CD4-positive, alpha-beta T cell treated with Interleukin-10 for 1 hour (primary cell): ENCODE results near the gene EPYC.
"Not testable (repeated sequence)": the region's sequence is repeated elsewhere in the genome, so short reads cannot be mapped to it uniquely, and the experiment has no call there.

Experiments
- DNase-seq: peaks from one replicate; pipeline ENCODE4 v3.0.0-alpha.2; 2020

EPYC gene

GRCh38 chr12:90989686-90990111 is 15.1 kb downstream of the EPYC start:
- DNase-seq: no peak

GRCh38 chr12:90987520-90987919 is 17.3 kb downstream of the EPYC start:
- DNase-seq: no peak

DNA sequence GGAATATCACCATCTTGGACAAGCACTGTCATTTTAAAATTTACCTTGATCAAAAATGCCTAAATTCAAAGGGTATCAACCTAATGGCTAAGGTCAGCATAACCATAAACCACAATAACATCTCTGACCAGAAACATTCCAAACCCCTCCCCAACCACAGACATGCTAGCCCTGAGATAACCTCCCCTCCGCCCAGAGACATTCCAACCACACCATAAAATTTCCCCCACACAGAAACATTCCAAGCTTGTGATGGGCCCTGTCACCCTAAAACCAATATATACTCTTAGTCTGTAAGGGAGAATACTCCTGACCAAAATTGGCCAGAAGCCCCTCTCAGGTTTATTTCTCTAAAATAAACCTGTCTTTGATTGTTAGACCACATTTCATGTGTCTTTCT is 17.7 kb downstream of the EPYC start:
- no peak for DNase-seq

GRCh38 chr12:90985331-90985730 is 19.4 kb downstream of the EPYC start:
- not testable (repeated sequence) for DNase-seq

DNA sequence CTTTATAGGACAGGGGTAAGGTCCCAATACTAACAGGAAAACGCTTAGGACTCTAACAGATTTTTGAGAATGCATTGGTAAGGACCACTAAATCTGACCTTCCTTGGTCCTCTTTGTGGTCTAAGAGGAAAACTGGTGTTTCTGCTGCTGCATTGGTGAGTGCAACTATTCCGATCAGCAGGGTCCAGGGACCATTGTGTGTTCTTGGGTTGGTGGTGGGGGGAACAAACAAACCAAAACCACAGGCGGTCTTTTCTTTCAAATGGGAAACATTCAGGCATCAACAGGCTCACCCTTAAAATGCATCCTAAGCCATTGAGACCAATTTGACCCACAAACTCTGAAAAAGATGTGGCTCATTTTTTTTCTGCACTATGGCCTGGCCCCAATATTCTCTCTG is 20.7 kb downstream of the EPYC start:
- DNase-seq: no peak

GRCh38 chr12:90982170-90982569 is 22.6 kb downstream of the EPYC start:
- no peak for DNase-seq

DNA sequence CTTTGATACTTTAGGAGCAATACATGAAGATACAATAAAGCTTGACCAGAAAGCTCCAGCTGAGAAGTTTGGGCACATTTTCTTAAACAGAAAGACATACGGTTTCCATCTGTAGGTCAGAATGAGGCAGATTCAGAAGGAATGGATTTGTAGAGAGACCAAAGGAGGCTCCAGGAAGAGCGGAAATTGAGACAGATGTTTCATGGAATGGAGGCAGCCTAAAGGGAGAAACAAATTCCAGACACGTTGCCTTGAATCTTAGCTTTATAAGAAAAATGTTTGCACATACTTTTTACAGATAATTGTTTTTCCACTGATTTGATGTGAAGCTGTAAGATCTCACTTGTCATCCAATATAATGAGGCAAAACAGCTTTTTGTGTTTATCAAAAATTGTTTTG is 24.8 kb downstream of the EPYC start:
- DNase-seq: no peak

GRCh38 chr12:90979019-90979418 is 25.8 kb downstream of the EPYC start:
- no peak for DNase-seq

GRCh38 chr12:90978117-90978770 is 26.5 kb downstream of the EPYC start:
- peak; percentile 7 for DNase-seq

DNA sequence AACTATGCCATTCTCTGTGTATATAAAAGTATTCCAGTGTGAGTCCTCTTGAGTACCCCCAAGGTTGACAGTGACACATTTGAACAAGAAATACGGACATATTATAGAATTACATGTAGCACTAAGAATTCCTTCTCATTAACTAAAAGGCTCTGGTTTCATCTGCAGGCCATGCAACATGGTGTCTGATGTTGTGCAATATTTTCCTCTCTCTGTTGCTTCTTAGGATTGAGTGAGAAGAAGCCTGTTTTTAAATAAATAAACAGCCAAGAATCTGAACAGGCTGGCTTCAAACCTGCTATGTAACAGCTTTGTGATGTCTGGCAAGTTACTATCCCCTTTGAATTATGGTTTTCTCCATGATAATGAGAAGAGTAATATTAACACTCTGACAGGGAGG is 27.5 kb downstream of the EPYC start:
- DNase-seq: no peak

- DNase-seq: no peak
Measured at GRCh38 chr12:90974286-90974685, 30.5 kb downstream of the EPYC start.

DNA sequence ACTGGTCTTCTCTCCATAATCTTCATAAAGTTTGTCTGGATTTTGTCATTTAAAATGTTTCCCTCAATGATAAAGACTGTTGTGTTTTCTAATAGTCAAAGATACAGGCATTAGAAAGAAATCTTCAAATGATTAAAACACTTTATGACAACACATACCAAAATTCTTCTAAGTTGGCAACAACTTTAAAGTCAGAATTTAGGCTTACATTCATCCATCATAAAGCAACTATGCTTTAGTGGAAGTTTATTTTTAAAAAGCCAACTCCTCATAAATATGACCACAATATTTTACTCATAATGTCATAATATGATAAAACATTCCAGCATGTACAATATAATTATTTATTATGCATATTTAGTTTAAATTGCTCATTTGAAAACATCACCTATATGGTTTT is 32.5 kb downstream of the EPYC start:
- DNase-seq: no peak

GRCh38 chr12:90970911-90971310 is 33.9 kb downstream of the EPYC start:
- no peak for DNase-seq

DNA sequence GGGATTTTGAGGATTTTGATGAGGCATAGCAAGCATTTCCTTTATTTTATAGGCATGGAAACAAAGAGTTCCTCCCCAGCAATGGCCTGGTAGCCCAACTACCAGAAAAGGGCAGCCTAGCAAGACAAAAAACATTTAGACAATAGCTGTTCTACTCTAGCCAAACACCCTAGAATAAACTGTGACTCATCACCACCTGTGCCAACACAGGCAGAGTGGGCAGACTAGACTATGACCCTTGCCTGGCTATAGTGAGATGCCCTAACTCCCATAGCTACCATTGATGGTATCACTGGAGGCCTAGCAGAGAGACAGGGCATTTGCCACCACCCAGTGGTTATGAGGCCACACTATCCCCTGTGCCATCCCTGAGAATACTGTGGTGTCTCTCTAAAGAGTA is 34.3 kb downstream of the EPYC start:
- DNase-seq: no peak

- DNase-seq: no peak
Measured at GRCh38 chr12:90969851-90970250, 34.9 kb downstream of the EPYC start.

DNA sequence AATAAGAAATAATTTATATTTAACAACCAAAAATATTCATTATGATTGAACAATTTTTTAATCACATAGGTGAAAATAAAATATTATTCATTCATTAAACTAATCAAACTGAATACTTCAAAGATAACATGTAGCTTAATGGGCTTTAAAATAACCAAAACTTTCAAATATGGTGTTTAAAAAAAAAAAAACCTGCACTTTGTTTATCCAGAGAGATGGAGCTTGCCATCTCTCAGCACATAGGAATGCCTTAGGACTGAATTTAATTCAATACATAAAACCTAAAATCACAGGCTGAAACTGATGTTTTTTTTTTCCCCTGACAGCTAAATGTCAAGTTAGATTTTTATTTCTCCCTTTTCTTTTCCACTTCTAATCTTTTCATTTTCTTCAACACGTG is 35.4 kb downstream of the EPYC start:
- no peak for DNase-seq

GRCh38 chr12:90965204-90965603 is 39.6 kb downstream of the EPYC start:
- no peak for DNase-seq

GRCh38 chr12:90964616-90965015 is 40.2 kb downstream of the EPYC start:
- no peak for DNase-seq

DNA sequence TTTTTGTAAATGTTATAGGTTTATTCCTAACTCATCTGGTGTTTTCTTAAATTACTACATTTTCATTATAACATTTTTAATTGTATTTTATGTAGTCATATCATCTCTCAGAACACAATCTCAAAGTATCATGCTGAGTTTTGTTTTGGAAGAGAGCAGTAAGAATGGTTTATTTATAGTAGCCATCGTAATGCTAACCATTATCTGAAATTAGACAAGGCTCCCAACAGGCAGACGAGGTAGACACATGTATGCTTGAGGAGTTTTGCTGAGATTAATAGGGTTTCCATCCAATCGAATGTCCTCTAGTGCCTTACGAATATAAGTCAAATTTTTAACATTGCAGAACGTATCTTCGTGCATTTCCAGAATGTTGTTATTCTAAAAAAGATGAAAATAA is 40.8 kb downstream of the EPYC start:
- no peak for DNase-seq

GRCh38 chr12:90961154-90961553 is 43.6 kb downstream of the EPYC start:
- DNase-seq: no peak

GRCh38 chr12:90959538-90960139 is 45.1 kb downstream of the EPYC start:
- peak; percentile 38 for DNase-seq

GRCh38 chr12:90959032-90959431 is 45.7 kb downstream of the EPYC start:
- DNase-seq: no peak

DNA sequence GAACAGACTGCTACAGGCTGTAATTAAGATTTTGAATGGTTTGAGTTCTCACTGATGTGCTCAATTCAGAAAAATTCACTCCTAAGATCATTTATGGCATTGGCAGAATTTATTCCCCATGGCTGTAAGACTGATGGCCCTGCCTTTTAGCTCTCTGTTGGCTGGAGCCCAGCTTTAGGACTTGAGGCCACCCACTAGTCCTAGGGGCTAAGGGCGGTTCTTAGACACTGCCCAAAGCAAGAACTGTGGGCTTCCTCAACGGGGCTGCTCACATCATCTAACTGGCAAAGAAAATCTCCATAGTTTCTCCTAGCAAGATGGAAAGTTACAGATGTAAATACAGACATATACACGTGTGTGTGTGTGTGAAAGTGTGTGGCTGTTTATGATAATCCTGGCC is 46.4 kb downstream of the EPYC start:
- no peak for DNase-seq

DNA sequence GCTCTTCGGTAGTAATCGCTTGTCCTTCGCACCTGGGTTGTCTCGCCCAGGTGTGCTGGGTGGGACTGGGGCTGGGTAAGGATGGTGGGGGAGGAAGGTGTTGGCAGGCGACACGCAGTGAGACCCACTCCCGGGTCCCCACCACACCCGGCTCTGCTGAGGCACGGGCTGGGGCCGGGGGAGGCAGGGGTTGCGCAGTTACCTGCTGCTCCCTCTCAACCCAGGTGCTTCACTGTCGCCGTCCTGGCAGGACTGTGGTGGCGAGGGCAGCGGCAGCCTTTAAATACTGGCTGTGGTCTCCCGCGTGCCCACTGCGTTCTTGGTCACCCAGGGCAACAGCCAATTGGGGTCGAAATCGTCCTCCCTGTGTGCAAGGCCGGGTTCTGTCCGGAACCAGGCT is 49.9 kb downstream of the EPYC start, which contains the start of gene CCER1:
TSS of gene CCER1 (minus strand) at position 256 of the 400 bp plus-strand sequence. CDS start 434 bp downstream, outside the sequence.
- DNase-seq: no peak

DNA sequence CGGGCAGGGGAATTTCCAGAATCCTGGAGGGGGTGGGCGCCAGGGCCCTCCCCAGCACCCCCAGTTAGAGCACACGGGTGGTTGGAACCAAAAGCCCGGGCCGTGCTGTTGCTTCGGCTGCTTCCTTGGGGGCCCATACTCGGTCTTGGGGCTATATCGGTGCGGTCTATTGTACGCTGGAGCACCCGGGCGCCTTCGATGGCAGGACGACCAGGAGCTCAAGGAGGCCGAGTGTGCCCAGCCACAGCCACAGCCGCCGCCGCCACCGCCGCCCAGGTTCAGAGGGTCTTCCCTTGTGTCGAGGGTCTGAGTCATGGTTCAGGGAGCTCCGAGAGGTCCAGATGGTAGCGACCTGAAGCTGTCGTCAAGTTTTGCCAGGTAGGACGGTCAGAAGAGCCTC is 50.3 kb downstream of the EPYC start:
- DNase-seq: no peak
